Globus pallidus (tissue), 1 donor: ENCODE measurements around the gene LAMA5.

Experiments used
- DNase-seq: peaks from one replicate; pipeline ENCODE4 v3.0.0-alpha.2; 2015; ENCODE audit warnings: low spot score

Gene LAMA5

GRCh38 chr20:62326559-62326958 is 40.6 kb downstream of the LAMA5 start:
- DNase-seq = no peak

GRCh38 chr20:62325172-62325905 is 41.8 kb downstream of the LAMA5 start:
- no peak for DNase-seq

GRCh38 chr20:62323980-62324906 is 42.9 kb downstream of the LAMA5 start:
- no peak for DNase-seq

- no peak for DNase-seq
These were observed 43.7 kb downstream of the LAMA5 start for GRCh38 chr20:62323146-62323979.

GRCh38 chr20:62322492-62323041 is 44.5 kb downstream of the LAMA5 start:
- no peak for DNase-seq

- no peak for DNase-seq
These were observed 45.1 kb downstream of the LAMA5 start for GRCh38 chr20:62321975-62322374.

GRCh38 chr20:62321521-62321948 is 45.6 kb downstream of the LAMA5 start:
- no peak for DNase-seq

- DNase-seq = no peak
These were observed 46.3 kb downstream of the LAMA5 start for GRCh38 chr20:62320581-62321354.

- DNase-seq = no peak
These were observed 47.7 kb downstream of the LAMA5 start for GRCh38 chr20:62319346-62319909.

- DNase-seq = no peak
These were observed 48.4 kb downstream of the LAMA5 start for GRCh38 chr20:62318400-62319345.

GRCh38 chr20:62317167-62317655 is 49.9 kb downstream of the LAMA5 start:
- DNase-seq = no peak

GRCh38 chr20:62316331-62317166 is 50.6 kb downstream of the LAMA5 start:
- no peak for DNase-seq

- DNase-seq = no peak
These were observed 51.3 kb downstream of the LAMA5 start for GRCh38 chr20:62315773-62316172.

- DNase-seq = no peak
These were observed 52.3 kb downstream of the LAMA5 start for GRCh38 chr20:62314711-62315302.

- no peak for DNase-seq
These were observed 52.8 kb downstream of the LAMA5 start for GRCh38 chr20:62314339-62314638.

GRCh38 chr20:62313460-62314338 is 53.4 kb downstream of the LAMA5 start:
- DNase-seq = no peak

GRCh38 chr20:62313021-62313420 is 54.1 kb downstream of the LAMA5 start:
- DNase-seq = no peak
